Brain microvascular endothelial cell (primary cell): Measurements from ENCODE around the gene FKBP11.
A peak's percentile ranks its signal among the peaks of the same experiment; 100 is the strongest.

Source experiments
- DNase-seq: peaks from one replicate; pipeline ENCODE4 v3.0.0-alpha.2; 2020
- H3K27ac ChIP-seq: fragments of 250-450 bp; sonication (Bioruptor Pico); 2 replicates; pipeline ENCODE4 v1.5.1; 2020; ENCODE audit warnings: mild to moderate bottlenecking, moderate library complexity
- H3K27me3 ChIP-seq: fragments of 250-450 bp; sonication (Bioruptor Pico); replicated peaks from 2 replicates; pipeline ENCODE4 v1.5.1; 2020; ENCODE audit warnings: mild to moderate bottlenecking
- H3K36me3 ChIP-seq: fragments of 250-450 bp; sonication (Bioruptor Pico); replicated peaks from 2 replicates; pipeline ENCODE4 v1.5.1; 2020; ENCODE audit warnings: mild to moderate bottlenecking
- H3K4me3 ChIP-seq: 2 replicates; pipeline ENCODE4 v1.5.1; 2011; ENCODE audit warnings: low read depth, mild to moderate bottlenecking, control low read depth, low read length, moderate library complexity
- in situ Hi-C: cut with HindIII; loops from 2 replicates; pipeline ENCODE4 v1.10.0; 2017; ENCODE audit warnings: low sequenced_read_pairs, low pct_ligation_motif_present
- TF ChIP-seq, protein P1 (sequence below): IDR thresholded peaks from 2 replicates; pipeline ENCODE4 v1.5.1; 2011; ENCODE audit warnings: low read depth, mild to moderate bottlenecking, moderate library complexity, low read length, control low read depth, inconsistent platforms; ENCODE audit errors: missing control alignments

FKBP11 gene

DNA sequence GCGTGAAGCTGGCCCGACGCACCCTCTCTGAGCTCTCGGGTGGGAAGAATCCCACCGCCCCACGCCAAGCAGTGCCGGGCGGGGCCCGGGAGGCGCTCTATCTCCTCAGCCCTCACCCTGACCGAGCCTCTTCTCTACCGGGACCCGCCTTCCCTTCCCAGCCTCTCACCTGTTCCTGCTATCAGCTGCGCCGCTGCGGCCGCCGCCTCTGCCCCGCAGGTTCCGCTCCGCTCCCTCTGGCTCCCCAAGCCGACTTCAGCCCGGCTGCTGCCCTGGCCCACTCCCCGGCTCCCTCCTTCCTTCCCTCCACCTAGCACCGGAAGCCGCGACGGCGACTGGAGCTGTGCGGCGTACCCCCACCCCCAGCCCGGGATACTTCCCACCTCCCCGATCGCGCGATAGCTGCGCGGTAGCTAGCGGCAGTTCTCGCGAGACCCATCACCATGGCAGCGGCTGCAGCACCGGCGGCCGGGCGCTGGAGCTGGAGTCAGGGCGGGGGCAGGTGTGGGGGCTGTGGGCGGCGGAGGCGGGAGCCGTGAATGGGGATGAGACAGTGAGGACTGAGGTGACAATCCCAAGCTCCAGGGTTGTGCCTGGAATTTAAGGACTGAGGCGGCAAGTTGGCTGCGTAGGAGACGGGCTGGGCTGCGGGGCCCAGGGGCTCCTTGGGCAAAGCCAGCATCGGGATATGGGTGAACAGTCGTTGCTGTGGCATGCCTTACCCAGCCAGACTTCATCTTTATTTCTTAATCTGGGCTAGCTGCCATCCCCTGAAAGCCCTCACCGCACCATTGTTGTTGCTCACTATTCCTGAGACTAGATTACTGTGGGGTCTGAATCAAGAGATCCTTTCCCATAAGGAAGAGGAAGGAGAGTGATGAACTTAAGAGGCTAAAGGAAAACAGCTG is 32.1 kb upstream of the FKBP11 start, which contains the start of gene ARF3:
Gene ARF3 (minus strand): TSS at position 347 of the 908 bp plus-strand sequence. CDS start 16,392 bp downstream, outside the sequence.
- in situ Hi-C loops = no loop called here

DNA sequence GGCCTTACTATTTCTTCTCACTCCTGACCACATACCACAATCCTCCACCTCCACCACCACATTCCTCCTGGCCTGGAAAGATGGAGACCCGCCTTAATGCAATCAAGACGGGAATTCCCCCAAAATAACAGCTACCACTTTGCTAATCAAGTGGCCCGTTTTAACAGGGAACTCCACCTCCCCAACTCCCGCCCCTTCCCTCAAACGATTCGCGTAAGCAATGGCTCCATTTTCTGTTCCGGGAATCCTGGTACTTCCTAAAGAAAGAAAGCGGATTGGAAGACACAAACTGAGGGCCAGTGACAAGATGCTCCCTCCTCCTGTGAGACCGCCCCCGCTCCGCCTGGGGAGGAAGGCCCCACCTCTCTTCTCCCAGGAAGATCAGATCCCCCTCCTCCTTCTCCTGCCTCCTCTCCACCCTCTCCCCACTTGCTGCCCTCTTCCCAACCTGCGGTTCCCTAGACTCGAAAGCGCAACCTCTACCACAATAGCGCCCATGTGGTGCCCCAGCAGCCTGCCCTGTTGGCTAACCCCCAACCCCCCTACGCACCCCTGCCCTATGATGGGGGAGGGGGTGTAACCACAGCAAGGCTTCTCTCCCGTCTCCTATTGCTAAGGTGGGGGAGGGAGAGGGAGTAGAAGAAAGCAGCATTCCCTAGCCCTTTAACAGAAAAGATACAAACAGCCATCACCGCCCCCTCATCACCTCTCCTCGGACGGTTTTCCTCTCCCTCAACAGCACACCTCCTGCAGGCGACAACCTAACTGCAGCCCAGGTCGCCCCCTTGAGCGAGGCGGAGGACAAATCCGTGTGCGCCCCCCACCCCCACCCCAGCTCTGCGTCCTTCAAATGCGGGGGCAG is 31.2 kb upstream of the FKBP11 start:
- H3K27ac ChIP-seq = peak overlapping the region; percentile 80
- H3K4me3 ChIP-seq = peak overlapping the region; percentile 99
- no peaks in the 10 kb centered on the region for H3K27me3 ChIP-seq
- TF ChIP-seq, protein P1, sequence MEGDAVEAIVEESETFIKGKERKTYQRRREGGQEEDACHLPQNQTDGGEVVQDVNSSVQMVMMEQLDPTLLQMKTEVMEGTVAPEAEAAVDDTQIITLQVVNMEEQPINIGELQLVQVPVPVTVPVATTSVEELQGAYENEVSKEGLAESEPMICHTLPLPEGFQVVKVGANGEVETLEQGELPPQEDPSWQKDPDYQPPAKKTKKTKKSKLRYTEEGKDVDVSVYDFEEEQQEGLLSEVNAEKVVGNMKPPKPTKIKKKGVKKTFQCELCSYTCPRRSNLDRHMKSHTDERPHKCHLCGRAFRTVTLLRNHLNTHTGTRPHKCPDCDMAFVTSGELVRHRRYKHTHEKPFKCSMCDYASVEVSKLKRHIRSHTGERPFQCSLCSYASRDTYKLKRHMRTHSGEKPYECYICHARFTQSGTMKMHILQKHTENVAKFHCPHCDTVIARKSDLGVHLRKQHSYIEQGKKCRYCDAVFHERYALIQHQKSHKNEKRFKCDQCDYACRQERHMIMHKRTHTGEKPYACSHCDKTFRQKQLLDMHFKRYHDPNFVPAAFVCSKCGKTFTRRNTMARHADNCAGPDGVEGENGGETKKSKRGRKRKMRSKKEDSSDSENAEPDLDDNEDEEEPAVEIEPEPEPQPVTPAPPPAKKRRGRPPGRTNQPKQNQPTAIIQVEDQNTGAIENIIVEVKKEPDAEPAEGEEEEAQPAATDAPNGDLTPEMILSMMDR = peak; percentile 15
- in situ Hi-C loops = no loop called here
- peak; percentile 95 for DNase-seq
- peaks cover 25% of the 10 kb centered on the region for H3K36me3 ChIP-seq

More for the DNA sequence above, 32.1 kb upstream of the FKBP11 start, which contains the start of gene ARF3:
- TF ChIP-seq, protein P1 = no peak
- no peaks in the 10 kb centered on the region for H3K27me3 ChIP-seq
- peak within 1 kb of the TSS; percentile 99 for H3K4me3 ChIP-seq
- peaks cover 24% of the 10 kb centered on the region for H3K36me3 ChIP-seq
- DNase-seq = peak; percentile 87
- H3K27ac ChIP-seq = peak within 1 kb of the TSS; percentile 80

DNA sequence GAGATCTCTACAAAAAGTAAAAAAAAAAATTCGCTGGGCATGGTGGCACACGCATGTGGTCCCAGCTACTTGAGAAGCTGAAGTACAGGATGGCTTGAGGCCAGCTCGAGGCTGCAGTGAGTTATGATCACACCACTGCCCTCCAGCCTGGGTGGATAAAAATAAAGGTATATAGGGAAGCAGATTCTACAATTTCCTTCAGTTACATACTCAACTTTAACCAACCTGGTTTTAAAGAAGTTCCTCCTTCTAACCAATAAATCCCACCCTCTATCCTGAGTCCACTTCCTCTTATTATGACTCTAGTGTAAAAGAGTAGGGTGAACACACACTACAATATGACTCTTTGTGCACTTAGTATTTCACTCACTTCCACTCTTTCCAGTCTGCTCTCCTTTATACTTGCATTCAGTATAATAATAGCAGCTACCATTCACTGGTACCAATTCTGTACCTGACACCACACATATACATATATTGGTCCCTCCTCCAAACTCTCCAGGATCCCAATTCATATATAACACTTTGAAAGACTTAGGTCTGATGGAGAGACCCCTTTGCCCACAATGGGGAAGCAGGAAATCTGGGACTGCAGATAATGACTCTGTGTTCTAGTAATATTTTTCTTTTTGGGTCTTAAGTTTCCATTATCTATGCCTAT is 29.7 kb upstream of the FKBP11 start:
- in situ Hi-C loops = no loop called here
- Histone ChIP-seq H3K27me3 (no peaks in the 10 kb centered on the region), H3K4me3 (no peak overlapping the region), H3K27ac (no peak overlapping the region), H3K36me3 (peaks cover 25% of the 10 kb centered on the region)
- DNase-seq = no peak
- TF ChIP-seq, protein P1 = no peak

DNA sequence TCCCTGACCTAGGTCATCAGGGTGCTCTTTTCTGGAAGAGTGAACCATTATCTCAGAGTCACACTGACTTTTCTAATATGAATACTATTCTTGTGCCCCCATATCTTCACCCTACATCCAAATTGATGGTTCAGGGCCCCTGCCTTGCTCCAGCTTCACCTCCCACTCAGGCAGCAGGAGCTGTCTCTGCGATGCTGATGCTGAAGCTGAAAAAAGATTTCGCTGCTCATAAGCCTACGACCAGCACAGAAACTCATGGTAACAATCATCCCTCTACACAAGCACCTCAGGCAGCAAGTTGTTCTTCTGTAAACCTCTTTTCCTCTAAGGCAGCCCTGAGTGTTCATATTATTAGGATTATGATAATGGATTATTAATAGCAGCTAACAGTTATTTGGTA is 28.8 kb upstream of the FKBP11 start:
- DNase-seq = no peak
- no peak overlapping the region for H3K27ac ChIP-seq
- no peaks in the 10 kb centered on the region for H3K27me3 ChIP-seq
- in situ Hi-C loops = no loop called here
- H3K4me3 ChIP-seq = no peak overlapping the region
- TF ChIP-seq, protein P1 = no peak
- peaks cover 28% of the 10 kb centered on the region for H3K36me3 ChIP-seq

DNA sequence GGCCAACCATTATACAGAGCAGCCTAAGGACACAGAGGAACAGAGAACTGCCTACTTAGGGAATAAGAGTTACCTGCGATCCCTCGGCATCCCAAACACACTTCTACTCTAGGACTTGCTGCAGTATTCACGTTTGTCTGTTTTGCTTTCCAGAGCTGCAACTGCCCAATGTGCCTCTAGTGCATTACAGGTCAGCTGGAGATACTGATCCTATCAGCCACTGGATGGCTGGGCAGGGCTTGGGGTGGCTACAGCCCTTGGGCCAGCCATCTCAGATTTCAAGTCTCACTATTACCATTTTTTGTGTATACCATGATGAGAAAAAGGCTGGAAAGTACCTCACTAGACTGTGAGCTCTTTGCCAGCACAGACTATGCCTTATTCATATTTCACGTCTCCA is 27.4 kb upstream of the FKBP11 start:
- TF ChIP-seq, protein P1 = no peak
- no peaks in the 10 kb centered on the region for H3K27me3 ChIP-seq
- no peak overlapping the region for H3K4me3 ChIP-seq
- H3K27ac ChIP-seq = no peak overlapping the region
- in situ Hi-C loops = no loop called here
- peaks cover 29% of the 10 kb centered on the region for H3K36me3 ChIP-seq
- DNase-seq = no peak
